GM19099 (cell line): ENCODE data around the gene PPID.

ENCODE experiments used
- POLR2A ChIP-seq: IDR thresholded peaks from 3 replicates; pipeline ENCODE4 v1.6.1; 2011; ENCODE audit warnings: low read depth; ENCODE audit not compliant: insufficient read length; ENCODE audit errors: extremely low read depth

The PPID gene

GRCh38 chr4:158750379-158750778, 27.2 kb upstream of the PPID start:
- no peak for TF ChIP-seq POLR2A

GRCh38 chr4:158741326-158742021, 18.3 kb upstream of the PPID start:
- TF ChIP-seq POLR2A: no peak

- TF ChIP-seq POLR2A: no peak
Observed at GRCh38 chr4:158739600-158739999, 16.4 kb upstream of the PPID start.

GRCh38 chr4:158738866-158739265, 15.7 kb upstream of the PPID start:
- no peak for TF ChIP-seq POLR2A

GRCh38 chr4:158729716-158730559, 6.7 kb upstream of the PPID start:
- TF ChIP-seq POLR2A: no peak

- TF ChIP-seq POLR2A: no peak
Observed at GRCh38 chr4:158728236-158728635, 5.0 kb upstream of the PPID start.

- TF ChIP-seq POLR2A: no peak
Observed at GRCh38 chr4:158726633-158727032, 3.4 kb upstream of the PPID start.

GRCh38 chr4:158724637-158725036, 1.4 kb upstream of the PPID start:
- TF ChIP-seq POLR2A: no peak

GRCh38 chr4:158722291-158722916, 792 bp downstream of the PPID start:
- no peak for TF ChIP-seq POLR2A

GRCh38 chr4:158721680-158722079, 1.5 kb downstream of the PPID start:
- TF ChIP-seq POLR2A: no peak

- no peak for TF ChIP-seq POLR2A
Observed at GRCh38 chr4:158715802-158716201, 7.4 kb downstream of the PPID start.

- no peak for TF ChIP-seq POLR2A
Observed at GRCh38 chr4:158714937-158715336, 8.3 kb downstream of the PPID start.

GRCh38 chr4:158710814-158711213, 12.4 kb downstream of the PPID start:
- no peak for TF ChIP-seq POLR2A

- no peak for TF ChIP-seq POLR2A
Observed at GRCh38 chr4:158704274-158704673, 18.9 kb downstream of the PPID start.

- no peak for TF ChIP-seq POLR2A
Observed at GRCh38 chr4:158688813-158689212, 34.4 kb downstream of the PPID start.

- TF ChIP-seq POLR2A: no peak
Observed at GRCh38 chr4:158682066-158682465, 41.1 kb downstream of the PPID start.
